SK-N-SH treated with all-trans-retinoic acid at 6 μM for 48 hours (cell line): Measurements from ENCODE around the gene GPC3.

ENCODE experiments used
- ATAC-seq: fragments of 200-7000 bp; cut with Tn5 transposase; 3 replicates; pipeline ENCODE4 v1.9.1; 2020; ENCODE audit warnings: mild to moderate bottlenecking, moderate library complexity
- ARNTL ChIP-seq: fragments of 450-650 bp; formaldehyde crosslinking; IDR thresholded peaks from 2 replicates; pipeline ENCODE4 v1.5.0; 2020; ENCODE audit warnings: low read depth, mild to moderate bottlenecking, moderate library complexity, borderline replicate concordance
- BACH2 ChIP-seq: fragments of 250-450 bp; sonication (Bioruptor Pico); IDR thresholded peaks from 2 replicates; pipeline ENCODE4 v1.9.0; 2021; ENCODE audit warnings: mild to moderate bottlenecking, borderline replicate concordance
- ESRRG ChIP-seq: fragments of 250-450 bp; sonication (Bioruptor Pico); IDR thresholded peaks from 2 replicates; pipeline ENCODE4 v1.6.1; 2021; ENCODE audit warnings: mild to moderate bottlenecking
- ISL1 ChIP-seq: fragments of 250-450 bp; sonication (Bioruptor Pico); IDR thresholded peaks from 2 replicates; pipeline ENCODE4 v2.1.2; 2022; ENCODE audit warnings: mild to moderate bottlenecking, moderate library complexity
- OSR1 ChIP-seq: fragments of 250-450 bp; sonication (Bioruptor Pico); IDR thresholded peaks from 2 replicates; pipeline ENCODE4 v1.8.0; 2022; ENCODE audit warnings: moderate library complexity, mild to moderate bottlenecking, inconsistent platforms
- PPARA ChIP-seq: fragments of 250-450 bp; sonication (Bioruptor Pico); IDR thresholded peaks from 2 replicates; pipeline ENCODE4 v1.5.0; 2020; ENCODE audit warnings: mild to moderate bottlenecking, borderline replicate concordance
- RARB ChIP-seq: fragments of 250-450 bp; sonication (Bioruptor Pico); IDR thresholded peaks from 2 replicates; pipeline ENCODE4 v1.8.0; 2021; ENCODE audit warnings: mild to moderate bottlenecking, moderate library complexity
- SNAI2 ChIP-seq: fragments of 250-450 bp; sonication (Bioruptor Pico); IDR thresholded peaks from 2 replicates; pipeline ENCODE4 v1.5.0; 2020; ENCODE audit warnings: mild to moderate bottlenecking, moderate library complexity
- TCF4 ChIP-seq: fragments of 250-450 bp; sonication (Bioruptor Pico); IDR thresholded peaks from 2 replicates; pipeline ENCODE4 v1.8.0; 2021; ENCODE audit warnings: mild to moderate bottlenecking, moderate library complexity, borderline replicate concordance
- TOX ChIP-seq: fragments of 250-450 bp; sonication (Bioruptor Pico); IDR thresholded peaks from 2 replicates; pipeline ENCODE4 v1.8.0; 2021; ENCODE audit warnings: mild to moderate bottlenecking, moderate library complexity, borderline replicate concordance
- ZC3H10 ChIP-seq: fragments of 250-450 bp; sonication (Bioruptor Pico); IDR thresholded peaks from 2 replicates; pipeline ENCODE4 v1.5.1; 2021; ENCODE audit warnings: mild to moderate bottlenecking, moderate library complexity
- ZFP3 ChIP-seq: fragments of 250-450 bp; sonication (Bioruptor Pico); IDR thresholded peaks from 2 replicates; pipeline ENCODE4 v1.5.0; 2020; ENCODE audit warnings: mild to moderate bottlenecking, moderate library complexity
- ZFP30 ChIP-seq: fragments of 450-650 bp; formaldehyde crosslinking; IDR thresholded peaks from 2 replicates; pipeline ENCODE4 v1.5.0; 2022; ENCODE audit warnings: mild to moderate bottlenecking, moderate library complexity
- ZNF565 ChIP-seq: fragments of 450-650 bp; formaldehyde crosslinking; conservative IDR thresholded peaks from 2 replicates; pipeline ENCODE4 v1.5.0; 2020; ENCODE audit warnings: low read depth, mild to moderate bottlenecking, moderate library complexity
- ZNF70 ChIP-seq: fragments of 450-650 bp; formaldehyde crosslinking; IDR thresholded peaks from 2 replicates; pipeline ENCODE4 v1.5.0; 2020; ENCODE audit warnings: mild to moderate bottlenecking, moderate library complexity
- TF ChIP-seq, protein P1 (sequence below): fragments of 250-450 bp; sonication (Bioruptor Pico); IDR thresholded peaks from 2 replicates; pipeline ENCODE4 v1.5.1; 2020; ENCODE audit warnings: low read depth, mild to moderate bottlenecking, moderate library complexity
- TF ChIP-seq, protein P2 (sequence below): fragments of 250-450 bp; sonication (Bioruptor Pico); IDR thresholded peaks from 2 replicates; pipeline ENCODE4 v1.5.0; 2020; ENCODE audit warnings: mild to moderate bottlenecking, moderate library complexity
- TF ChIP-seq, protein P3 (sequence below): fragments of 250-450 bp; sonication (Bioruptor Pico); IDR thresholded peaks from 2 replicates; pipeline ENCODE4 v1.5.1; 2021; ENCODE audit warnings: mild to moderate bottlenecking, moderate library complexity
- TF ChIP-seq, protein P4 (sequence below): fragments of 250-450 bp; sonication (Bioruptor Pico); IDR thresholded peaks from 2 replicates; pipeline ENCODE4 v1.8.0; 2020; ENCODE audit warnings: mild to moderate bottlenecking, moderate library complexity, borderline replicate concordance
- TF ChIP-seq, protein P5 (sequence below): fragments of 250-450 bp; sonication (Bioruptor Pico); IDR thresholded peaks from 2 replicates; pipeline ENCODE4 v1.8.0; 2021; ENCODE audit warnings: low read depth, mild to moderate bottlenecking, moderate library complexity, borderline replicate concordance

GPC3 gene

DNA sequence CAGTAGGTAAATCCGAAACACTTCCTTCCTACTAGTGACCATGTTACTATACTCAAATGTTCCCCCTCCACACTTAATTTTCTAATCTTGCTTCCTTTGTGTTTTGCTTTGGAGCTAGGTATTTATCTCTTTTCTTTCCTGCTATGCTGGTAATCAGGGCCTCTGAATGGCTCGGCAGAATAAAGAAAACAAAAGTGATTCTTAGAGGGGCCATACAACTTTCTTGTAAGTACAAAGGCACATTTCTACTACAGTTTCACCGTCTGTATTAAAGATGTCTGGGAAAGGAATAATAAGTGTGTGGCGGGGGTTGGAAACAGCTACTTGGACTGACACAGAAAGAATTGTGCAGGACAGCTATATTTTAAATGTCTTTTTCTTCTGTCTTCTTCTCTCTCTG lies 50.3 kb downstream of the GPC3 start:
- ATAC-seq, result no peak
- TF ChIP-seq ZC3H10 (CRISPR knock-in tag) (no peak), ARNTL (CRISPR knock-in tag) (no peak), ZFP3 (CRISPR knock-in tag) (no peak), OSR1 (CRISPR knock-in tag) (no peak), RARB (no peak)
- TF ChIP-seq, protein P1, sequence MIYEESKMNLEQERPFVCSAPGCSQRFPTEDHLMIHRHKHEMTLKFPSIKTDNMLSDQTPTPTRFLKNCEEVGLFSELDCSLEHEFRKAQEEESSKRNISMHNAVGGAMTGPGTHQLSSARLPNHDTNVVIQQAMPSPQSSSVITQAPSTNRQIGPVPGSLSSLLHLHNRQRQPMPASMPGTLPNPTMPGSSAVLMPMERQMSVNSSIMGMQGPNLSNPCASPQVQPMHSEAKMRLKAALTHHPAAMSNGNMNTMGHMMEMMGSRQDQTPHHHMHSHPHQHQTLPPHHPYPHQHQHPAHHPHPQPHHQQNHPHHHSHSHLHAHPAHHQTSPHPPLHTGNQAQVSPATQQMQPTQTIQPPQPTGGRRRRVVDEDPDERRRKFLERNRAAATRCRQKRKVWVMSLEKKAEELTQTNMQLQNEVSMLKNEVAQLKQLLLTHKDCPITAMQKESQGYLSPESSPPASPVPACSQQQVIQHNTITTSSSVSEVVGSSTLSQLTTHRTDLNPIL (CRISPR knock-in tag), result no peak

DNA sequence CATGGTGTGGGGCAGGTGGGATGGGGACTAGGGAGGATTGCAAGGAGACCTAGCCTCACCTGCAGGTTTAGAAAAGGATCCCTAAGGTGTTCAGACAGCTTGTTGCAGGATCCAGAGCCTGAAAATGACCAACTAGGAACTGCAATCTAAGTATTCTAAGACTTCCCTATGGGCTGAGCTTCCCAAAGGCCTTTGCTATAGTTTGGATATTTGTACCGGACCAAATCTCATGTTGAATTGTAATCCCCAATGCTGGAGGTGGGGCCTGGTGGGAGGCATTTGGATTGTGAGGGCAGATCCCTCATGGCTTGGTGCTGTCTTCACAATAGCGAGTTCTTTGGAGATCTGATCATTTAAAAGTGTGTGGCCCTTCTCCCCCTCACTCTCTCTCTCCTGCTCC lies 52.1 kb downstream of the GPC3 start:
- ATAC-seq, result no peak
- TF ChIP-seq TCF4 (CRISPR knock-in tag), result no peak
- TF ChIP-seq, protein P1 (CRISPR knock-in tag), result no peak
- TF ChIP-seq ZC3H10 (CRISPR knock-in tag), result no peak
- no peak for TF ChIP-seq TOX (CRISPR knock-in tag)
- TF ChIP-seq OSR1 (CRISPR knock-in tag), result no peak
- no peak for TF ChIP-seq SNAI2
- TF ChIP-seq ZNF565 (CRISPR knock-in tag), result no peak
- TF ChIP-seq, protein P2, sequence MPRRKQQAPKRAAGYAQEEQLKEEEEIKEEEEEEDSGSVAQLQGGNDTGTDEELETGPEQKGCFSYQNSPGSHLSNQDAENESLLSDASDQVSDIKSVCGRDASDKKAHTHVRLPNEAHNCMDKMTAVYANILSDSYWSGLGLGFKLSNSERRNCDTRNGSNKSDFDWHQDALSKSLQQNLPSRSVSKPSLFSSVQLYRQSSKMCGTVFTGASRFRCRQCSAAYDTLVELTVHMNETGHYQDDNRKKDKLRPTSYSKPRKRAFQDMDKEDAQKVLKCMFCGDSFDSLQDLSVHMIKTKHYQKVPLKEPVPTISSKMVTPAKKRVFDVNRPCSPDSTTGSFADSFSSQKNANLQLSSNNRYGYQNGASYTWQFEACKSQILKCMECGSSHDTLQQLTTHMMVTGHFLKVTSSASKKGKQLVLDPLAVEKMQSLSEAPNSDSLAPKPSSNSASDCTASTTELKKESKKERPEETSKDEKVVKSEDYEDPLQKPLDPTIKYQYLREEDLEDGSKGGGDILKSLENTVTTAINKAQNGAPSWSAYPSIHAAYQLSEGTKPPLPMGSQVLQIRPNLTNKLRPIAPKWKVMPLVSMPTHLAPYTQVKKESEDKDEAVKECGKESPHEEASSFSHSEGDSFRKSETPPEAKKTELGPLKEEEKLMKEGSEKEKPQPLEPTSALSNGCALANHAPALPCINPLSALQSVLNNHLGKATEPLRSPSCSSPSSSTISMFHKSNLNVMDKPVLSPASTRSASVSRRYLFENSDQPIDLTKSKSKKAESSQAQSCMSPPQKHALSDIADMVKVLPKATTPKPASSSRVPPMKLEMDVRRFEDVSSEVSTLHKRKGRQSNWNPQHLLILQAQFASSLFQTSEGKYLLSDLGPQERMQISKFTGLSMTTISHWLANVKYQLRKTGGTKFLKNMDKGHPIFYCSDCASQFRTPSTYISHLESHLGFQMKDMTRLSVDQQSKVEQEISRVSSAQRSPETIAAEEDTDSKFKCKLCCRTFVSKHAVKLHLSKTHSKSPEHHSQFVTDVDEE, result no peak
- no peak for TF ChIP-seq PPARA
- no peak for TF ChIP-seq ESRRG
- TF ChIP-seq ARNTL (CRISPR knock-in tag), result no peak
- TF ChIP-seq, protein P3, sequence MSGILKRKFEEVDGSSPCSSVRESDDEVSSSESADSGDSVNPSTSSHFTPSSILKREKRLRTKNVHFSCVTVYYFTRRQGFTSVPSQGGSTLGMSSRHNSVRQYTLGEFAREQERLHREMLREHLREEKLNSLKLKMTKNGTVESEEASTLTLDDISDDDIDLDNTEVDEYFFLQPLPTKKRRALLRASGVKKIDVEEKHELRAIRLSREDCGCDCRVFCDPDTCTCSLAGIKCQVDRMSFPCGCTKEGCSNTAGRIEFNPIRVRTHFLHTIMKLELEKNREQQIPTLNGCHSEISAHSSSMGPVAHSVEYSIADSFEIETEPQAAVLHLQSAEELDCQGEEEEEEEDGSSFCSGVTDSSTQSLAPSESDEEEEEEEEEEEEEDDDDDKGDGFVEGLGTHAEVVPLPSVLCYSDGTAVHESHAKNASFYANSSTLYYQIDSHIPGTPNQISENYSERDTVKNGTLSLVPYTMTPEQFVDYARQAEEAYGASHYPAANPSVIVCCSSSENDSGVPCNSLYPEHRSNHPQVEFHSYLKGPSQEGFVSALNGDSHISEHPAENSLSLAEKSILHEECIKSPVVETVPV, result no peak
- TF ChIP-seq, protein P4, sequence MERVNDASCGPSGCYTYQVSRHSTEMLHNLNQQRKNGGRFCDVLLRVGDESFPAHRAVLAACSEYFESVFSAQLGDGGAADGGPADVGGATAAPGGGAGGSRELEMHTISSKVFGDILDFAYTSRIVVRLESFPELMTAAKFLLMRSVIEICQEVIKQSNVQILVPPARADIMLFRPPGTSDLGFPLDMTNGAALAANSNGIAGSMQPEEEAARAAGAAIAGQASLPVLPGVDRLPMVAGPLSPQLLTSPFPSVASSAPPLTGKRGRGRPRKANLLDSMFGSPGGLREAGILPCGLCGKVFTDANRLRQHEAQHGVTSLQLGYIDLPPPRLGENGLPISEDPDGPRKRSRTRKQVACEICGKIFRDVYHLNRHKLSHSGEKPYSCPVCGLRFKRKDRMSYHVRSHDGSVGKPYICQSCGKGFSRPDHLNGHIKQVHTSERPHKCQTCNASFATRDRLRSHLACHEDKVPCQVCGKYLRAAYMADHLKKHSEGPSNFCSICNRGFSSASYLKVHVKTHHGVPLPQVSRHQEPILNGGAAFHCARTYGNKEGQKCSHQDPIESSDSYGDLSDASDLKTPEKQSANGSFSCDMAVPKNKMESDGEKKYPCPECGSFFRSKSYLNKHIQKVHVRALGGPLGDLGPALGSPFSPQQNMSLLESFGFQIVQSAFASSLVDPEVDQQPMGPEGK (CRISPR knock-in tag), result no peak
- TF ChIP-seq, all 23 proteins: peak for 0

DNA sequence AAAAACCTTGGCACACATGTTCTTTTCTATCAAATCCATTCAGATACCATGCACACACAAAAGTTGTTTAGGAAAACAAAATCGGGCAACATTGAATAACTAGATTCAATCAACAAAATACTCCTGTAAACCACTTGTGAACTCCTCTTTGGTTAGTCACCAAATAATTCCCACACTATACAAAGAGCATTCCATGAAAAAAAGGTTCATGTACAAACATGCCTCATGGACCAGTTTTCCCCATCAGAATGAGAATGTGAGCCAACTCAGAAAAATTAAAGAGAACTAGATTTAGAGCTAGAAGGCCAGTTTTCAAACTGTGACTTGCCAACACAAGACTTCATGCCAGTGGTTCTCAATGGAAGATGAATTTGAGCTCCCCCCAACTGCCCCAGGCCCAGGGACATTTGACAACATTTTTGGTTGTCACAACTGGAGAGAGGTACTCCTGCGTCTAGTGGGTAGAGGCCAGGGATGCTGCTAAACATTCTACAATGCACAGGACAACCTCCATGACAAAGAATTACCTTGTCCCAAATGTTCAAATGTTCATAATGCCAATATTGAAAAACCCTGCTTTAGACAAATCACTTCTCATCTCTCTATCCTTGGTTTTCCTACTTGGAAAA lies 55.4 kb downstream of the GPC3 start:
- ATAC-seq, result no peak
- TF ChIP-seq ESRRG, result no peak
- no peak for TF ChIP-seq ZNF565 (CRISPR knock-in tag)
- TF ChIP-seq ZFP3 (CRISPR knock-in tag), result no peak
- no peak for TF ChIP-seq ZNF70 (CRISPR knock-in tag)
- TF ChIP-seq BACH2, result no peak

DNA sequence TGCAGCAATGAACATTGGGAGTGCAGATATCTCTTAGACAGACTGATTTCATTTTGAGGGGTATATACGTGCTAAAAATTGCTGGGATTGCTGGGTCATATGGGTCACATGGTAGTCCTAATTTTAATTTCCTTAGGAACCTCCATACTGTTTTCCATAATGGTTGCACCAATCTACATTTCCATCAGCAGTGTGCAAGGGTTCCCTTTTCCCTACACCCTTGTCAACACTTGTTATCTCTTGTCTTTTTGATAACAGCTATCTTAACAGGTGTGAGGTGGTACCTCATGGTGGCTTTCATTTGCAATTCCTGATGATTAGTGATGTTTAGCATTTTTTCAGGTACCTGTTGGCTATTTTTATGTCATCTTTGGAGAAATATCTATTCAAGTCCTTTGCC lies 57.0 kb downstream of the GPC3 start:
- TF ChIP-seq ZC3H10 (CRISPR knock-in tag) (no peak), ISL1 (no peak)
- ATAC-seq, result no peak

DNA sequence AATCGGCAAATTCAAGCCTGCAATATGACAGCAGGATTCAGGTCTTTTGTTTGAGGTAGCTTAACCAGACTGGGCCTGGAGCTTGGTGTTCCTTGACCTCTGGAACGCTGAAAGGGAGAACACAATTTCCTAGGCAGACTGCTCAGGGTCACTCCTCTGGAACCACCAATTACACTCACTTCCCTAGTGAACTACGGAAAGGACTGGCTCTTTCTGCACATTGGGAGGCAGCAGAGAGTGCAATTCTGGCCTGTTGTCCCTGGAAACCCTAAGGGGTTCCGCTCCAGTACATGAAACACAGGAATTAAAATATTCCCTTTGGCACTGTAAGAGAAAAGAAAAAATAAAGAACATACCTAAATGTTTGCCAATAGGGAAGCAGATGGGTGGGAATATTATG lies 58.6 kb downstream of the GPC3 start:
- ATAC-seq, result no peak
- TF ChIP-seq PPARA, result no peak
- no peak for TF ChIP-seq SNAI2
- TF ChIP-seq, protein P3, result no peak
- TF ChIP-seq ZFP3 (CRISPR knock-in tag), result no peak
- TF ChIP-seq, protein P4 (CRISPR knock-in tag), result no peak
- TF ChIP-seq ISL1, result no peak
- TF ChIP-seq ZFP30 (CRISPR knock-in tag), result no peak
- TF ChIP-seq, protein P5, sequence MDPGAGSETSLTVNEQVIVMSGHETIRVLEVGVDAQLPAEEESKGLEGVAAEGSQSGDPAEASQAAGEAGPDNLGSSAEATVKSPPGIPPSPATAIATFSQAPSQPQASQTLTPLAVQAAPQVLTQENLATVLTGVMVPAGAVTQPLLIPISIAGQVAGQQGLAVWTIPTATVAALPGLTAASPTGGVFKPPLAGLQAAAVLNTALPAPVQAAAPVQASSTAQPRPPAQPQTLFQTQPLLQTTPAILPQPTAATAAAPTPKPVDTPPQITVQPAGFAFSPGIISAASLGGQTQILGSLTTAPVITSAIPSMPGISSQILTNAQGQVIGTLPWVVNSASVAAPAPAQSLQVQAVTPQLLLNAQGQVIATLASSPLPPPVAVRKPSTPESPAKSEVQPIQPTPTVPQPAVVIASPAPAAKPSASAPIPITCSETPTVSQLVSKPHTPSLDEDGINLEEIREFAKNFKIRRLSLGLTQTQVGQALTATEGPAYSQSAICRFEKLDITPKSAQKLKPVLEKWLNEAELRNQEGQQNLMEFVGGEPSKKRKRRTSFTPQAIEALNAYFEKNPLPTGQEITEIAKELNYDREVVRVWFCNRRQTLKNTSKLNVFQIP, result no peak
